OCI-LY7 (cell line): ENCODE measurements around the gene ERCC3.

Source experiments
- CTCF ChIP-seq: fragments of 200-600 bp; sonication (generic); conservative IDR thresholded peaks from 2 replicates; pipeline ENCODE4 v1.5.1; 2014; ENCODE audit warnings: mild to moderate bottlenecking, antibody characterized with exemption, low read length, moderate library complexity, mixed read lengths
- EZH2phosphoT487 ChIP-seq: fragments of 200-600 bp; sonication (generic); IDR thresholded peaks from 2 replicates; pipeline ENCODE4 v1.6.1; 2018; ENCODE audit warnings: low read depth, borderline replicate concordance, mild to moderate bottlenecking, mixed run types, antibody characterized with exemption, low read length, moderate library complexity, mixed read lengths

GRCh38 chr2:127229555-127229954, 64.4 kb downstream of the ERCC3 start:
- TF ChIP-seq CTCF (no peak), EZH2phosphoT487 (no peak)
